Measurements from ENCODE around the gene TIMP3. TPM values are rescaled to one million over a fixed set of nuclear protein-coding genes. Genes with fewer than 3 reads are reported as not detected.

The TIMP3 gene
- total and polyA plus RNA-seq, 2 donors: 8.7 to 29.7 TPM

- no peak for DNase-seq (ENCODE audit: low read depth in 6 of 9, low spot score in 9 of 9)
- Histone ChIP-seq H3K9me3 (ENCODE audit: control insufficient read depth in 2 of 2, insufficient read depth in 1 of 2, low read length in 1 of 2) (no peaks in the 10 kb centered on the region), H3K4me3 (ENCODE audit: low read length in 2 of 2) (no peak overlapping the region), H3K36me3 (ENCODE audit: control insufficient read depth in 2 of 2, insufficient read depth in 2 of 2, low read length in 1 of 2) (no peaks in the 10 kb centered on the region), H3K4me1 (ENCODE audit: control insufficient read depth in 2 of 2, insufficient read depth in 2 of 2, low read length in 2 of 2) (peaks cover 0 to 13% of the 10 kb centered on the region in 2 donors), H3K27me3 (ENCODE audit: control insufficient read depth in 2 of 2, insufficient read depth in 1 of 2, low read length in 1 of 2) (no peaks in the 10 kb centered on the region), H3K27ac (ENCODE audit: low read depth in 1 of 2, low read length in 1 of 2) (no peak overlapping the region)
- 98% methylated on average over 8 of the region's 8 CpGs for WGBS
Observed at GRCh38 chr22:32843300-32843699, 41.8 kb downstream of the TIMP3 start.

- DNase-seq (ENCODE audit: low read depth in 6 of 9, low spot score in 9 of 9): no peak
- peaks cover 0 to 10% of the 10 kb centered on the region in 2 donors for H3K4me1 ChIP-seq (ENCODE audit: control insufficient read depth in 2 of 2, insufficient read depth in 2 of 2, low read length in 2 of 2)
- no peaks in the 10 kb centered on the region for H3K9me3 ChIP-seq (ENCODE audit: control insufficient read depth in 2 of 2, insufficient read depth in 1 of 2, low read length in 1 of 2)
- no peaks in the 10 kb centered on the region for H3K36me3 ChIP-seq (ENCODE audit: control insufficient read depth in 2 of 2, insufficient read depth in 2 of 2, low read length in 1 of 2)
- H3K27ac ChIP-seq (ENCODE audit: low read depth in 1 of 2, low read length in 1 of 2): no peak overlapping the region
- no peaks in the 10 kb centered on the region for H3K27me3 ChIP-seq (ENCODE audit: control insufficient read depth in 2 of 2, insufficient read depth in 1 of 2, low read length in 1 of 2)
- H3K4me3 ChIP-seq (ENCODE audit: low read length in 2 of 2): no peak overlapping the region
- WGBS: 96% methylated on average over 1 of the region's 1 CpG
Observed at GRCh38 chr22:32844251-32844650, 42.7 kb downstream of the TIMP3 start.

GRCh38 chr22:32846780-32847491 is 45.4 kb downstream of the TIMP3 start:
- no peak overlapping the region for H3K4me3 ChIP-seq (ENCODE audit: low read length in 2 of 2)
- H3K27ac ChIP-seq (ENCODE audit: low read depth in 1 of 2, low read length in 1 of 2): no peak overlapping the region
- DNase-seq (ENCODE audit: low read depth in 6 of 9, low spot score in 9 of 9): peak in 1 of 9 donors; percentile 17
- H3K36me3 ChIP-seq (ENCODE audit: control insufficient read depth in 2 of 2, insufficient read depth in 2 of 2, low read length in 1 of 2): no peaks in the 10 kb centered on the region
- H3K4me1 ChIP-seq (ENCODE audit: control insufficient read depth in 2 of 2, insufficient read depth in 2 of 2, low read length in 2 of 2): peaks cover 0 to 4% of the 10 kb centered on the region in 2 donors
- 92% methylated on average over 14 of the region's 14 CpGs for WGBS
- H3K27me3 ChIP-seq (ENCODE audit: control insufficient read depth in 2 of 2, insufficient read depth in 1 of 2, low read length in 1 of 2): no peaks in the 10 kb centered on the region
- no peaks in the 10 kb centered on the region for H3K9me3 ChIP-seq (ENCODE audit: control insufficient read depth in 2 of 2, insufficient read depth in 1 of 2, low read length in 1 of 2)

DNA sequence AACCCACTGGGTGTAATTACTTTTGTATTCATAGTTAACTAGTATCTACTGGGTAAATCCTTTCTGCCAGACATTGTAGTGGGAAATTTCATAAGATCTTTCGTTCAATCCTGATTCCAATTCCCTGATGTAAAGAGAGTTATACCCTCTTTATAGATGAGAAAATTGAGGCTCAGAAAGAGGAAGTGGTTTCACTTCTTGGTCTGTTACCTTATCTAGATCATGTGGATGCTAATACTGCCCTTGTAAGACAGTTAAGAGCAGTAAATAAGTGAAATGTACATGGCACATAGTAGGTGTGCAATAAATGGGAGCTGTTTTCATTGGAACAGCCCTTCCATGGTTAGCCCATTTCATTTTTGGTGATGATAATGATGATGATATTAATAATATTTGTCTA is 46.7 kb downstream of the TIMP3 start:
- H3K27ac ChIP-seq (ENCODE audit: low read depth in 1 of 2, low read length in 1 of 2): no peak overlapping the region
- no peaks in the 10 kb centered on the region for H3K36me3 ChIP-seq (ENCODE audit: control insufficient read depth in 2 of 2, insufficient read depth in 2 of 2, low read length in 1 of 2)
- H3K4me1 ChIP-seq (ENCODE audit: control insufficient read depth in 2 of 2, insufficient read depth in 2 of 2, low read length in 2 of 2): peaks cover 0 to 9% of the 10 kb centered on the region in 2 donors
- H3K4me3 ChIP-seq (ENCODE audit: low read length in 2 of 2): no peak overlapping the region
- WGBS: 46% methylated on average over 1 of the region's 1 CpG
- DNase-seq (ENCODE audit: low read depth in 6 of 9, low spot score in 9 of 9): no peak
- no peaks in the 10 kb centered on the region for H3K27me3 ChIP-seq (ENCODE audit: control insufficient read depth in 2 of 2, insufficient read depth in 1 of 2, low read length in 1 of 2)
- H3K9me3 ChIP-seq (ENCODE audit: control insufficient read depth in 2 of 2, insufficient read depth in 1 of 2, low read length in 1 of 2): no peaks in the 10 kb centered on the region

DNA sequence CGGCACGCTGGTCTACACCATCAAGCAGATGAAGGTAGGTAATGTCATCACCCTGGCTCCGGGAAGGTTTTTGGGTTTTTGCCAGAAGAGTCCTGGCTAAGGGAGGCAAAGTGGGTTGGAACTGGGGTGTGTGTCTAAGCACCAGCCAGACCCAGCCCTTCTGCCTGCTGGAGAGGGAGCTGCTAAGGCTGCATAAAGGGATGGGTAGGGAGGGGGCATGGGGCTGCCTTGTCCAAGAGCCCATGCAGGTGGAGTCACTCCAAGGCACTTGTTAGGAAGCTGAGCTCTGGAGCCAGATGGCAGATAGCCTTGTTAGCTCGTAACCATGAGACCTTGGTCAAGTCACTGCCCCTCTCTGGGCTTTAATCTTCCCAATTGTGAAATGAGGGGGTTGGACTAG is 48.0 kb downstream of the TIMP3 start:
- no peak for DNase-seq (ENCODE audit: low read depth in 6 of 9, low spot score in 9 of 9)
- Histone ChIP-seq H3K9me3 (ENCODE audit: control insufficient read depth in 2 of 2, insufficient read depth in 1 of 2, low read length in 1 of 2) (no peaks in the 10 kb centered on the region), H3K27me3 (ENCODE audit: control insufficient read depth in 2 of 2, insufficient read depth in 1 of 2, low read length in 1 of 2) (no peaks in the 10 kb centered on the region), H3K27ac (ENCODE audit: low read depth in 1 of 2, low read length in 1 of 2) (no peak overlapping the region), H3K36me3 (ENCODE audit: control insufficient read depth in 2 of 2, insufficient read depth in 2 of 2, low read length in 1 of 2) (no peaks in the 10 kb centered on the region), H3K4me1 (ENCODE audit: control insufficient read depth in 2 of 2, insufficient read depth in 2 of 2, low read length in 2 of 2) (peaks cover 0 to 9% of the 10 kb centered on the region in 2 donors), H3K4me3 (ENCODE audit: low read length in 2 of 2) (no peak overlapping the region)
- 94% methylated on average over 4 of the region's 4 CpGs for WGBS

- no peaks in the 10 kb centered on the region for H3K36me3 ChIP-seq (ENCODE audit: control insufficient read depth in 2 of 2, insufficient read depth in 2 of 2, low read length in 1 of 2)
- WGBS: 99% methylated on average over 3 of the region's 3 CpGs
Observed at GRCh38 chr22:32850157-32850556, 48.7 kb downstream of the TIMP3 start.

DNA sequence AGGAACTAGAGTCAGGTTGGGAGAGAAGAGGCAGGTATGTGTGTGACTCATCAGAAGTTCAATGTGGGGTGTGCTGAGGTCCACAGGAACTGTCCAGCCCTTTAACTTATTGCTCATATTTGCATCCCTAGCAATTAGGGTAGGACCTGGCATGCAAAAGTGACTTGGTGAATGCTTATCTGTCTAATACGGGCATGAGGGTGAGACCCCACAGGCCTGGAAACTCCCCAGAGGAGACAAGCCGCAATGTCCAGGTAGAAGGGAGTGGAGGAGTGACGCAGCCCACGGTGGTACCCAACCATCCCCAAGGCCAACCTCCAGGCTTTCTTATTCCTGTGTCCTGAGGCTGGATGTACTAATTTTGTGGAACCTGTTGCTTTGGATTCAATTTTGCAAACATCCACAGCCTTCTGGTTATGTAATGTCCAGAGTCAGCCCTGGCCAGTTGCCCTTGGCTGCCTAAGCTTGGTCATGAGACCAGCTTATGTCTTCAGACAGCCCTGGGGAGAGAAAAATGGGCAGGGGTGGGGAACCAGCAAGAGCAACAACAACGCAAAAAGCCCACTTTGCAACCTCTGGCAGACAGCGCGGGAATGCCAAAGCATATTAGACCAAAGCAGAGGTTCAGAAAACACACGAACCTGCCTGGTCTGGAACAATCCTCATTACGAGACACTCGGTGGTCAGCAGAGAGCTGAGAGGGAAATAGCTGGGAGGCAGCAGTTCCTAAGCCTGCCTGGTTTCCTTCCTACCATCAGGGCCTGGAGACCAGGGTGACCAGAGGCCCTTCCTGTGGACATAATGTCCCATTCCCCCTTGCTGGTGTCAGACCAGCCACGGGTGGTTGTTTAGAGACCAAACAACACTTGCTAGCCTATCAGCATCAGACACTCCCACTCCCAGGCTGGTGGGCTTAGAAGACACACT is 49.3 kb downstream of the TIMP3 start:
- H3K36me3 ChIP-seq (ENCODE audit: control insufficient read depth in 2 of 2, insufficient read depth in 2 of 2, low read length in 1 of 2): no peaks in the 10 kb centered on the region
- 94% methylated on average over 11 of the region's 11 CpGs for WGBS
- H3K4me1 ChIP-seq (ENCODE audit: control insufficient read depth in 2 of 2, insufficient read depth in 2 of 2, low read length in 2 of 2): peaks cover 0 to 9% of the 10 kb centered on the region in 2 donors
- no peak overlapping the region for H3K27ac ChIP-seq (ENCODE audit: low read depth in 1 of 2, low read length in 1 of 2)
- no peak for DNase-seq (ENCODE audit: low read depth in 6 of 9, low spot score in 9 of 9)
- H3K27me3 ChIP-seq (ENCODE audit: control insufficient read depth in 2 of 2, insufficient read depth in 1 of 2, low read length in 1 of 2): no peaks in the 10 kb centered on the region
- H3K4me3 ChIP-seq (ENCODE audit: low read length in 2 of 2): no peak overlapping the region
- no peaks in the 10 kb centered on the region for H3K9me3 ChIP-seq (ENCODE audit: control insufficient read depth in 2 of 2, insufficient read depth in 1 of 2, low read length in 1 of 2)

More at GRCh38 chr22:32850157-32850556, 48.7 kb downstream of the TIMP3 start:
- Histone ChIP-seq H3K27me3 (ENCODE audit: control insufficient read depth in 2 of 2, insufficient read depth in 1 of 2, low read length in 1 of 2) (no peaks in the 10 kb centered on the region), H3K9me3 (ENCODE audit: control insufficient read depth in 2 of 2, insufficient read depth in 1 of 2, low read length in 1 of 2) (no peaks in the 10 kb centered on the region), H3K27ac (ENCODE audit: low read depth in 1 of 2, low read length in 1 of 2) (no peak overlapping the region), H3K4me1 (ENCODE audit: control insufficient read depth in 2 of 2, insufficient read depth in 2 of 2, low read length in 2 of 2) (peaks cover 0 to 9% of the 10 kb centered on the region in 2 donors), H3K4me3 (ENCODE audit: low read length in 2 of 2) (no peak overlapping the region)
- DNase-seq (ENCODE audit: low read depth in 6 of 9, low spot score in 9 of 9): no peak

DNA sequence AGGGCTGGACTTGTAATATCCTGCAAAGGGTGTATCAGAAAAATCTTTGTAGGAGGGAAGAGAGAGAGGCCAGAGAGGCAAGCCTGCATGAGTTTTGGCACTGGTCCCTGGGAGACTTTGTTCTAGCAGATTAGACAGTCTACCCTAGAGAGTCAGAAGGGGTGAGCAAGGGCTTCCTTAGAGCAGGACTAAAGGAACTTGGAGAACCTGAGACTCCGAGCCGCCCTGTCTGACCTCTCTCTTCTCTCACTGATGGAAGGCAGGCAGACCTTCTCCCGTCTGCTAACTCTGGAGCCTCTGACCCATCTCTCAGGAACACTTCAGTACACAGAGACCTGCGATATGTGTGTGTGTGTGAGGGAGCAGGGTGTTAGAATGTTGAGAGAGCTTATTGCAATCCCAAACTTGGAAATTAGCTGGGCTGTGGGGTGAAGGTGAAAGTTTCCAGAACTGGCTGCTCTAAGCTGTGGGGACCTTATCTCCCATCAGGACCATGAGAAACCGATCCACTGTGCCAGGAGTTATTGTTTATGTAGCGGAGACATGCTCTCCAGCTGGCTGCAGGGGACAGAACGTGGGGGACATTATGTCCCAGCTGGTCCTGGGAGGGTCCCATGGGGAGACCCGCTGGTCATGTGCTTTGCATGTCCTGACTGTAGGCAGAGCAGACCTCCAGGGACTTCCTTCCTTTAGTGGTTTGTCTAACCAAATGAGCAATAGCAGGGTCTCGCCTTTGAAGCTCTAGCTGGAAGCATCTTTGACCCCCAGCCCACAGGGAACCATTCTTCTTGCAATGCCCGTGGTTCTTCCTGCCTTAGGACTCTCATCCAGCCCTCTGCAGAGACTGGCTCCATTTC is 51.1 kb downstream of the TIMP3 start:
- Histone ChIP-seq H3K4me1 (ENCODE audit: control insufficient read depth in 2 of 2, insufficient read depth in 2 of 2, low read length in 2 of 2) (peaks cover 0 to 5% of the 10 kb centered on the region in 2 donors), H3K27me3 (ENCODE audit: control insufficient read depth in 2 of 2, insufficient read depth in 1 of 2, low read length in 1 of 2) (no peaks in the 10 kb centered on the region), H3K9me3 (ENCODE audit: control insufficient read depth in 2 of 2, insufficient read depth in 1 of 2, low read length in 1 of 2) (no peaks in the 10 kb centered on the region), H3K4me3 (ENCODE audit: low read length in 2 of 2) (no peak overlapping the region), H3K36me3 (ENCODE audit: control insufficient read depth in 2 of 2, insufficient read depth in 2 of 2, low read length in 1 of 2) (peaks cover 0 to under 1% of the 10 kb centered on the region in 2 donors), H3K27ac (ENCODE audit: low read depth in 1 of 2, low read length in 1 of 2) (no peak overlapping the region)
- no peak for DNase-seq (ENCODE audit: low read depth in 6 of 9, low spot score in 9 of 9)
- 58% methylated on average over 10 of the region's 10 CpGs for WGBS

Measured in thymus (tissue), 11 donors.